Measurements from ENCODE around the gene ALDH2.
"Not testable (repeated sequence)": the region's sequence is repeated elsewhere in the genome, so short reads cannot be mapped to it uniquely, and the experiment has no call there.

The ALDH2 gene

GRCh38 chr12:111766608-111767361 lies at the start of gene ALDH2:
ALDH2 (plus strand) TSS chr12:111766933; CDS start chr12:111766983, 50 bp downstream.
- DNase-seq = peak; percentile 73

- not testable (repeated sequence) for DNase-seq
Observed at GRCh38 chr12:111719316-111719715, 47.4 kb upstream of the ALDH2 start.

GRCh38 chr12:111720457-111720856 lies 46.3 kb upstream of the ALDH2 start:
- DNase-seq = no peak

GRCh38 chr12:111723646-111724360 lies 42.9 kb upstream of the ALDH2 start:
- DNase-seq = not testable (repeated sequence)

GRCh38 chr12:111728795-111729194 lies 37.9 kb upstream of the ALDH2 start:
- DNase-seq = no peak

GRCh38 chr12:111730420-111730819 lies 36.3 kb upstream of the ALDH2 start:
- DNase-seq = no peak

GRCh38 chr12:111732786-111733185 lies 33.9 kb upstream of the ALDH2 start:
- no peak for DNase-seq

GRCh38 chr12:111733340-111733915 lies 33.3 kb upstream of the ALDH2 start:
- DNase-seq = no peak

- not testable (repeated sequence) for DNase-seq
Observed at GRCh38 chr12:111739524-111739923, 27.2 kb upstream of the ALDH2 start.

GRCh38 chr12:111741235-111741812 lies 25.4 kb upstream of the ALDH2 start:
- no peak for DNase-seq

GRCh38 chr12:111745211-111745610 lies 21.5 kb upstream of the ALDH2 start:
- DNase-seq = no peak

GRCh38 chr12:111747333-111747732 lies 19.4 kb upstream of the ALDH2 start:
- no peak for DNase-seq

- DNase-seq = no peak
Observed at GRCh38 chr12:111748151-111748672, 18.5 kb upstream of the ALDH2 start.

- DNase-seq = no peak
Observed at GRCh38 chr12:111748867-111749266, 17.9 kb upstream of the ALDH2 start.

GRCh38 chr12:111749391-111749790 lies 17.3 kb upstream of the ALDH2 start:
- no peak for DNase-seq

- peak; percentile 32 for DNase-seq
Observed at GRCh38 chr12:111753144-111753881, 13.4 kb upstream of the ALDH2 start.

- DNase-seq = no peak
Observed at GRCh38 chr12:111754671-111755070, 12.1 kb upstream of the ALDH2 start.

GRCh38 chr12:111756196-111756595 lies 10.5 kb upstream of the ALDH2 start:
- DNase-seq = no peak

- DNase-seq = no peak
Observed at GRCh38 chr12:111756681-111757080, 10.1 kb upstream of the ALDH2 start.

GRCh38 chr12:111757361-111758119 lies 9.2 kb upstream of the ALDH2 start:
- DNase-seq = peak; percentile 30

- no peak for DNase-seq
Observed at GRCh38 chr12:111758120-111758561, 8.6 kb upstream of the ALDH2 start.

GRCh38 chr12:111759271-111759670 lies 7.5 kb upstream of the ALDH2 start:
- no peak for DNase-seq

Measured in fibroblast of skin of right biceps (primary cell).